Heart left ventricle (tissue), 16 donors: ENCODE data around the gene PLRG1. TPM values are rescaled to one million over a fixed set of nuclear protein-coding genes. Genes with fewer than 3 reads are reported as not detected.
A peak's percentile ranks its signal among the peaks of the same experiment; 100 is the strongest.

ENCODE experiments used
- ATAC-seq, 4 donors: fragments of 200-7000 bp; cut with Tn5 transposase; one replicate each; pipeline ENCODE4 v1.9.1; 2020 to 2022; ENCODE audit warnings: moderate library complexity in 4 of 4, mild to moderate bottlenecking in 3 of 4, moderate number of reproducible peaks in 1 of 4
- DNase-seq, 5 donors: peaks; one replicate each; pipeline ENCODE4 v3.0.0-alpha.2; 2020
- H3K27ac ChIP-seq, 12 donors: fragments of 200-600 bp; sonication (generic) in 4 of 12; one replicate each; pipeline versions ENCODE4 v1.5.0 to v1.8.0; 2016 to 2022; ENCODE audit warnings: mild to moderate bottlenecking in 2 of 12
- H3K27me3 ChIP-seq, 9 donors: fragments of 200-600 bp; sonication (generic) in 2 of 9; one replicate each; pipeline versions ENCODE4 v1.5.1 to v1.8.0; 2016 to 2022; ENCODE audit warnings: mild to moderate bottlenecking in 3 of 9
- H3K36me3 ChIP-seq, 9 donors: fragments of 200-600 bp; sonication (generic) in 2 of 9; one replicate each; pipeline versions ENCODE4 v1.5.0 to v1.8.0; 2018 to 2022; ENCODE audit warnings: mild to moderate bottlenecking in 2 of 9
- H3K4me1 ChIP-seq, 12 donors: fragments of 200-600 bp; sonication (generic) in 4 of 12; one replicate each; pipeline versions ENCODE4 v1.5.0 to v1.8.0; 2016 to 2022; ENCODE audit warnings: mild to moderate bottlenecking in 3 of 12
- H3K4me3 ChIP-seq, 12 donors: fragments of 200-600 bp; sonication (generic) in 4 of 12; one replicate each; pipeline versions ENCODE4 v1.5.0 to v1.8.0; 2017 to 2022; ENCODE audit warnings: mild to moderate bottlenecking in 9 of 12, moderate library complexity in 4 of 12
- H3K9me3 ChIP-seq, 12 donors: fragments of 200-600 bp; sonication (generic) in 4 of 12; one replicate each; pipeline versions ENCODE4 v1.5.0 to v1.8.0; 2016 to 2022; ENCODE audit warnings: mild to moderate bottlenecking in 1 of 12
- POLR2A ChIP-seq, 2 donors: fragments of 450-650 bp; IDR thresholded peaks; one replicate each; pipeline ENCODE4 v1.6.1; 2017; ENCODE audit warnings: antibody characterized with exemption in 2 of 2, mild to moderate bottlenecking in 2 of 2, moderate library complexity in 2 of 2
- WGBS, 4 donors: extraction: QIAGEN DNeasy Blood & Tissue Kit in 2 of 4; methylation state at CpG; one replicate each; pipeline versions ENCODE4 v1.1.5 to v1.1.7; 2013 to 2018; 5-methylcytosine and 5-hydroxymethylcytosine counted together
- intact Hi-C, 10 donors: fragments of 100-400 bp; cut with DNase I; formaldehyde crosslinking; loops; one replicate each; pipeline versions ENCODE4 v1.11.1 to v1.14.2; 2022
- polyA plus RNA-seq, 2 donors: library from polyadenylated mRNA; stranded (reverse); fragments of 200-250 nt; gene quantifications; one replicate each; pipeline ENCODE4 v1.2.3, GENCODE V29; 2013
- total RNA-seq, 9 donors: library from RNA; depleted of rRNA in 2 of 9; stranded (reverse); fragments of >200 nt in 2 of 9; fragmentation: NEBNext Ultra II Directional in 3 of 9; extraction: Animal tissue kit (Norgen Biotek cat#: 25700) in 3 of 9; gene quantifications; one replicate each; pipeline versions ENCODE4 v1.1.0 to v1.2.4, GENCODE V29; 2016 to 2023
- TF ChIP-seq, protein P1 (sequence below), 12 donors: fragments of 200-600 bp; sonication (generic) in 4 of 12; IDR thresholded peaks; one replicate each; pipeline versions ENCODE4 v1.5.0 to v1.8.0; 2018 to 2022; ENCODE audit warnings: antibody characterized with exemption in 12 of 12, mild to moderate bottlenecking in 5 of 12
- donor health status: ischemic (EF 13 %, LVEDD 7.1; RV severe dilation, severe dysfunction).
- donor health status: healthy with polysubstance abuse.
- donor health status: DM: no; HTN: yes; CAD: no.
- donor health status: DM: no; HTN: no; CAD: no.
- donor health status: ischemic (EF 25% LVEDD 6.9; RV normal size, moderate dysfunction).
- donor health status: ischemic (EF 25% LVEDD 5.7; RV mildly dilated, moderate dysfunction).
- donor health status: healthy.
- donor health status: DM: yes; HTN: yes; CAD: no.
- donor health status: ischemic (EF 35%, LVEDD 5.7; RV mildly dilated, moderate dysfunction).
- donor health status: nonischemic (EF 11% LVEDD 7.7; RV severe dilation, severe dysfunction).
- donor health status: DM: yes; HTN: yes; CAD: no.
- donor health status: PGD.
- donor health status: ischemic (EF 29% LVEDD 5.4; RV normal size, mild dysfunction).
- donor health status: nonischemic (EF 23%, LVEDD 6.1; RV moderate dilation, normal function).

The PLRG1 gene
- total and polyA plus RNA-seq, 11 donors = 25.4 to 52.3 (median 40.5) TPM

DNA sequence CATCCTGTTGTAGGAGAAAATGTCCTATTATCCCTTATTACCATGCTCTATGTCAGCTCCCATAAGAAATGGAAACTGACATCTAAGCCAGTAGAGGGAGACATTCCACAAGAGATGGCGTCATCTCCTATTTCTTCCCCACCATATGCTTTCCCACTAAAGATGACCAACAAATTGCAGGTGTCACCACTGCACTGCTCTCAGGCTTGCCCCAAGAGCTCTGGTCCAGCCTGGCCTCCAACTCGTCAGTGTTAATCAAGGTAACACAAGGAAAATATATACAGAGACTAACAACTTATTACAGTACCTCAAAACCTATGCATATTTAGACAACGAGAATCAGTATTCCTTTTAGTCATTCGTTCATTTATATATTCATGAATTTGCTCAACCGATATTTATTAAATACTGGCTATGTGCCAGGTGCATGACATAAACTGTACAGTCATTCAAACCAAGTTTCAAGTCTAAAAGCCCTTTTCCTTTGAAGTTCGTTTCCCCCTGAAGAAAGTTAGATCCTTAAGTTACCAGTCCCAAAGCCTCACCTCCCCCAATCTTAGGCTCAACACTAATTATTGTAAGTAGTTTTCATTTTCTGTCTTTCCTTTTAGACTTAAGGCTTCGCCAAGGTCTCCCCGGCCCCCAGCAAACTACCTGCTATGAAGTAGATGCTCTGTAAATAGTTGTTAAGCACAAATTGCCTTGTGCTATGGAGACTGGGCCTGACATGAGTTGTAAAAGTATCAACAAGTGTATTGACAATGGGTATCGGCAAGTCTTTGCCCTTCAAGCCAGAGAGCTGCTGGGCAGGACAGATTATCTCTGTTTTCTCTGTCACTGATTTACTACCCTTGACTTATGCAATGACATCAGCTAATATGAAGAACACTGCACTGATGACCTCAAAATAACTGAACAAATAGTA is 9.6 kb upstream of the PLRG1 start:
- 69 to 76% (median 75%) methylated on average over 9 of the region's 9 CpGs for WGBS, 4 donors
- H3K36me3 ChIP-seq = no peaks in the 10 kb centered on the region
- no peak overlapping the region for H3K27ac ChIP-seq
- intact Hi-C loops = loop anchor here in 7 of 10 donors (5.0 to 10.0 kb wide), 6 partner anchors 58 to 815 kb away; partner anchors contain the start of gene MAP9 (in 2 of the 7)
- no peak overlapping the region for H3K4me3 ChIP-seq
- no peak for DNase-seq
- TF ChIP-seq, protein P1, sequence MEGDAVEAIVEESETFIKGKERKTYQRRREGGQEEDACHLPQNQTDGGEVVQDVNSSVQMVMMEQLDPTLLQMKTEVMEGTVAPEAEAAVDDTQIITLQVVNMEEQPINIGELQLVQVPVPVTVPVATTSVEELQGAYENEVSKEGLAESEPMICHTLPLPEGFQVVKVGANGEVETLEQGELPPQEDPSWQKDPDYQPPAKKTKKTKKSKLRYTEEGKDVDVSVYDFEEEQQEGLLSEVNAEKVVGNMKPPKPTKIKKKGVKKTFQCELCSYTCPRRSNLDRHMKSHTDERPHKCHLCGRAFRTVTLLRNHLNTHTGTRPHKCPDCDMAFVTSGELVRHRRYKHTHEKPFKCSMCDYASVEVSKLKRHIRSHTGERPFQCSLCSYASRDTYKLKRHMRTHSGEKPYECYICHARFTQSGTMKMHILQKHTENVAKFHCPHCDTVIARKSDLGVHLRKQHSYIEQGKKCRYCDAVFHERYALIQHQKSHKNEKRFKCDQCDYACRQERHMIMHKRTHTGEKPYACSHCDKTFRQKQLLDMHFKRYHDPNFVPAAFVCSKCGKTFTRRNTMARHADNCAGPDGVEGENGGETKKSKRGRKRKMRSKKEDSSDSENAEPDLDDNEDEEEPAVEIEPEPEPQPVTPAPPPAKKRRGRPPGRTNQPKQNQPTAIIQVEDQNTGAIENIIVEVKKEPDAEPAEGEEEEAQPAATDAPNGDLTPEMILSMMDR (IDR thresholded peaks at IDR 0.05) = peak in 7 of 12 donors; percentile 4 to 40 (median 31)
- no peak for TF ChIP-seq POLR2A (IDR thresholded peaks at IDR 0.05)
- no peaks in the 10 kb centered on the region for H3K27me3 ChIP-seq
- H3K4me1 ChIP-seq = no peaks in the 10 kb centered on the region
- no peaks in the 10 kb centered on the region for H3K9me3 ChIP-seq
- ATAC-seq = no peak

DNA sequence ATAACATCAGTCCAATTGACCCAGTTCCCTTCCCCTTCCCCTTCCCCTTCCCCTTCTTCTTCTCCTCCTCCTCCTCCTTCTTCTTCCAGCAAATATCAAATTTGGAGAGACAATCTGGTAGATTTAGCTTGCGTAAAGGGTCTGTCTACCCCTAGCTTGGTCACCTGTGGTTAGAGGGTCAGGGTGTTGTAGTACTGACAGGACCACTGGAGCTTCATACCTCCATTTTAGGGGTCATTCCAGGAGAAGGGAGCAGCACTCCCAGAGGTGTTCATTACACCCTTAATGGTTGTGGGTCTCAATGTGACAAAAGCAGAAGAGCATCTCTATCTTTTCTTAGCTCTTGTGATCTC is 8.9 kb upstream of the PLRG1 start:
- H3K27me3 ChIP-seq = no peaks in the 10 kb centered on the region
- H3K4me1 ChIP-seq = no peaks in the 10 kb centered on the region
- H3K36me3 ChIP-seq = no peaks in the 10 kb centered on the region
- no peak for ATAC-seq
- no peak overlapping the region for H3K27ac ChIP-seq
- no peak overlapping the region for H3K4me3 ChIP-seq
- TF ChIP-seq POLR2A (IDR thresholded peaks at IDR 0.05) = no peak
- WGBS, 4 donors = 88 to 93% (median 91%) methylated on average over 1 of the region's 1 CpG
- DNase-seq = no peak
- H3K9me3 ChIP-seq = no peaks in the 10 kb centered on the region
- intact Hi-C loops = loop anchor here in 7 of 10 donors (5.0 to 10.0 kb wide), 5 partner anchors 58 to 816 kb away; partner anchors contain the start of gene MAP9 (in 2 of the 7)

DNA sequence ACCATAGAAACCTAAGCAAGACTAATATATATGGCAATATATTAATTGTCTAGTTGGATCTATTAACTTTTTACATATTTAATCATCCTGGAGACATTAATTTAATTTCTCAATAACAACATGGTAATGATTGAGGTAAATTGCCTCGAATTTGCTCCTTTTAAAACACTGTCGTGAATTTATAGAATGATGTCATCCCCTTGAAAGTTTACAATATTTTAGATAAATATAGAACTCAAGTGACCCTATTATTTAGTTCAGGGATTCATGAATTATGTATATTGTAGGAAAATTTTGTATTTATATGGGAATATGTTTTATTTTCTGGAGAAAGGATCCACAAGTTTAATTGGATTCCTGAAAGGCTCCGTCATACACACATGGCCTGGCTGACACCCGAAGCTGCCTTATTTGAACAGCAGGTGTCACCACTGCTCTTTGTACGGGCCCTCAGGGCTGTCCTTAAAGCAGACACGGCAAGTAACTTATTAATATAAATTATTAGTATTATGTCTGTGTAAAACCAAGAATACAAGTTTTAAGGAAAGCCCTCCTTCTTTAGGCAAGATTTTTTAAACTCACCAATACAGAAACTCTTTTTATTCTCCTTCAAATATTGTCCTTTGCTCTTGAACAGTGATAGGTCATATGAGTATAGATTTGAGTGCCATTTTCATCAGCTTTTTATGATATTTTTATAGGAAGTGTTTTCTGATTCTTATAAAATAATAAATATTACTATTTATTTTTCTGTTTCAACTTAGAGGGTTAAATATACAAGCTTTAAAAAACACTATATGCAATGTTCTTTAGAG is 1.9 kb upstream of the PLRG1 start:
- H3K4me1 ChIP-seq = peaks cover 5 to 29% (median 15%) of the 10 kb centered on the region in 12 donors
- TF ChIP-seq, protein P1 (IDR thresholded peaks at IDR 0.05) = peak; percentile 73 to 93 (median 83)
- no peak for TF ChIP-seq POLR2A (IDR thresholded peaks at IDR 0.05)
- intact Hi-C loops = loop anchor here in 9 of 10 donors (1.0 to 10.0 kb wide), 11 partner anchors 65 to 823 kb away; partner anchors contain the start of gene MAP9 (in 2 of the 9)
- no peaks in the 10 kb centered on the region for H3K9me3 ChIP-seq
- peak overlapping the region in 1 of 12 donors; percentile 6 for H3K27ac ChIP-seq
- H3K27me3 ChIP-seq = no peaks in the 10 kb centered on the region
- H3K36me3 ChIP-seq = peaks cover 0 to 14% (median 9%) of the 10 kb centered on the region in 9 donors
- no peak overlapping the region for H3K4me3 ChIP-seq
- WGBS, 4 donors = 18 to 26% (median 19%) methylated on average over 6 of the region's 6 CpGs
- peak; percentile 63 to 78 (median 69) for DNase-seq
- peak; percentile 57 to 80 (median 74) for ATAC-seq

DNA sequence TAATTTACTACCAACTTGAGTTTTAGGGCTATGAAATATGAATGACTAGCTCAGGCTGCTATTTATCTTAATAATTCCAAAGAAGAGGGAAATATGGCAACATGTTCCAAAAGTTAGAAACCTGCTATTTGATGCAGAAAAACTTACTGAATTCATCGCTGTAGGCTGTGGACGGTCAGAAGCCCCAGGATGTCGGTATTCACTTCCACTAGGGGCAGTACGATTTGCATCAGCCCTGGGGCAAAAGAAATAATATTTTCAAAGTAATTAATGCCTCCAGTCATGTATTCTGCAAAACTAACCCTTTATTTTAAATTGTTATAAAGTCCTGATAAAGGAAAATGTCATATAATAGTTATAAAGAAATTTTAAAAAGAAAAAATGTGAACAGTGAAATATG is 4.5 kb downstream of the PLRG1 start:
- WGBS, 4 donors = 87 to 91% (median 88%) methylated on average over 4 of the region's 4 CpGs
- no peak for ATAC-seq
- TF ChIP-seq, protein P1 (IDR thresholded peaks at IDR 0.05) = no peak
- no peak for TF ChIP-seq POLR2A (IDR thresholded peaks at IDR 0.05)
- Histone ChIP-seq H3K36me3 (peaks cover 3 to 78% (median 73%) of the 10 kb centered on the region in 9 donors), H3K27ac (no peak overlapping the region), H3K27me3 (no peaks in the 10 kb centered on the region), H3K4me1 (peaks cover under 1 to 22% (median 15%) of the 10 kb centered on the region in 12 donors), H3K9me3 (no peaks in the 10 kb centered on the region), H3K4me3 (no peak overlapping the region)
- intact Hi-C loops = no loop called here
- no peak for DNase-seq
